HL-60/S4 treated with retinoic acid at 250 ng/mL for 4 days and 3 days (cell line): ENCODE results near the gene LRRC9.
"Not testable (repeated sequence)": the region's sequence is repeated elsewhere in the genome, so short reads cannot be mapped to it uniquely, and the experiment has no call there.

Experiments used
- in situ Hi-C: fragments of 300-500 bp; cut with MboI; formaldehyde crosslinking; loops from 2 replicates; pipeline ENCODE4 v1.7.0; 2022; ENCODE audit warnings: low sequenced_read_pairs

LRRC9 gene

GRCh38 chr14:60051721-60052221, 131.8 kb downstream of the LRRC9 start:
- in situ Hi-C loops: loop anchor here (25.0 kb wide), 1 partner anchor 511 kb away; no protein-coding TSS in a partner anchor

GRCh38 chr14:60058087-60058486, 138.1 kb downstream of the LRRC9 start:
- in situ Hi-C loops: loop anchor here (25.0 kb wide), 1 partner anchor 504 kb away; no protein-coding TSS in a partner anchor

- in situ Hi-C loops: loop anchor here (25.0 kb wide), 1 partner anchor 501 kb away; no protein-coding TSS in a partner anchor
Observed at GRCh38 chr14:60061371-60061770, 141.4 kb downstream of the LRRC9 start.

GRCh38 chr14:60064491-60065072, 144.6 kb downstream of the LRRC9 start:
- in situ Hi-C loops: loop anchor here (25.0 kb wide), 1 partner anchor 498 kb away; no protein-coding TSS in a partner anchor

- in situ Hi-C loops: loop anchor here (25.0 kb wide), 1 partner anchor 494 kb away; no protein-coding TSS in a partner anchor
Observed at GRCh38 chr14:60067882-60068281, 147.9 kb downstream of the LRRC9 start.

GRCh38 chr14:60079723-60080122, 159.8 kb downstream of the LRRC9 start:
- in situ Hi-C loops: no loop called here

- in situ Hi-C loops: no loop called here
Observed at GRCh38 chr14:60085085-60085484, 165.1 kb downstream of the LRRC9 start.

- in situ Hi-C loops: no loop called here
Observed at GRCh38 chr14:60085693-60086092, 165.7 kb downstream of the LRRC9 start.

- in situ Hi-C loops: no loop called here
Observed at GRCh38 chr14:60087668-60088067, 167.7 kb downstream of the LRRC9 start.

- in situ Hi-C loops: no loop called here
Observed at GRCh38 chr14:60089221-60089620, 169.3 kb downstream of the LRRC9 start.

- in situ Hi-C loops: no loop called here
Observed at GRCh38 chr14:60090864-60091519, 171.0 kb downstream of the LRRC9 start.

GRCh38 chr14:60091550-60092525, 171.9 kb downstream of the LRRC9 start, which contains the start of gene PCNX4:
Gene PCNX4 (plus strand): TSS chr14:60091923. CDS start chr14:60107639, 15,716 bp downstream.
- in situ Hi-C loops: no loop called here

GRCh38 chr14:60092526-60092920, 172.6 kb downstream of the LRRC9 start:
- in situ Hi-C loops: no loop called here

- in situ Hi-C loops: no loop called here
Observed at GRCh38 chr14:60093080-60093479, 173.1 kb downstream of the LRRC9 start.

- in situ Hi-C loops: no loop called here
Observed at GRCh38 chr14:60093606-60094005, 173.7 kb downstream of the LRRC9 start.

- in situ Hi-C loops: no loop called here
Observed at GRCh38 chr14:60094306-60094897, 174.5 kb downstream of the LRRC9 start.

GRCh38 chr14:60095231-60095630, 175.3 kb downstream of the LRRC9 start:
- in situ Hi-C loops: no loop called here

GRCh38 chr14:60095781-60096450, 176.0 kb downstream of the LRRC9 start:
- in situ Hi-C loops: no loop called here

GRCh38 chr14:60097974-60098373, 178.0 kb downstream of the LRRC9 start:
- in situ Hi-C loops: no loop called here

- in situ Hi-C loops: not testable (repeated sequence)
Observed at GRCh38 chr14:60099855-60100254, 179.9 kb downstream of the LRRC9 start.
